GM19193 (cell line): ENCODE data around the gene LUZP2.

Experiments
- POLR2A ChIP-seq: IDR thresholded peaks from 4 replicates; pipeline ENCODE4 v1.6.1; 2011; ENCODE audit not compliant: insufficient read depth, insufficient read length; ENCODE audit errors: extremely low read depth

LUZP2 gene

DNA sequence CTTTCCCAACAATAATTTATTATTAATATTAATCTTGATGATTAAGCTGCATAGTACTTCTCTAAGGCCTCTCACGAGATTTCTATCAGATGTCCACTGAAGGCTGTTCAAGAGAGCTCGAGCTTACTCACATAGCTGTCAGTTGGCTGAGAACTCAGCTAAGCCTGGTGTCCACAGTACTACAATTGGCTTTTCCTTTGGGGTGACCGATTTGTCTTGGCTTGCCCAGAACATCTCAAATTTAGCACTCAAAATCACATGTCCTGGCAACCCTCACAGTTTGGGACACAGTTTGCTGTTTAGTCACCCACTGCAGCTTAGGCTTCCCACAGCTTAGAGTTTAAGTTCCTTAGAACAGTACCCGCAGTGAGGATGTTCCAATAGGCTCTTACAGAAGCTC is 96.5 kb downstream of the LUZP2 start:
- no peak for TF ChIP-seq POLR2A

DNA sequence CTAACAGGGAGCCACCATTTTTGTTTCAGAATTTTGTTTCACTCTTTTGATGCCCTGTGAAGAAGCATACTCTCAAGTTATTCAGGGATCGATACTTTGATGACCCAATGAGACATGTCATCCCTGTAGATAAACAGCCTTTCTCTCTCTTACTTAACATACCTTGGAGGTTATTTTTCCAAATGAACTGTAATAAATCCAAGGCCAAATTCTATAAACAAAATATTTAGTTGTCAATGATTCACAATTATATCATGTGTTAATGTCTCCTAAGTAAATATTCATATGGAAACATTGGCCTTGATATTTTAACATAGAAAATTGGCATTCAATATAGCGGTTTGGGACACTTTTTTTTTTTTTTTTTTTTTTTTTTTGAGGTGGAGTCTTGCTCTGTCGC is 97.5 kb downstream of the LUZP2 start:
- no peak for TF ChIP-seq POLR2A

DNA sequence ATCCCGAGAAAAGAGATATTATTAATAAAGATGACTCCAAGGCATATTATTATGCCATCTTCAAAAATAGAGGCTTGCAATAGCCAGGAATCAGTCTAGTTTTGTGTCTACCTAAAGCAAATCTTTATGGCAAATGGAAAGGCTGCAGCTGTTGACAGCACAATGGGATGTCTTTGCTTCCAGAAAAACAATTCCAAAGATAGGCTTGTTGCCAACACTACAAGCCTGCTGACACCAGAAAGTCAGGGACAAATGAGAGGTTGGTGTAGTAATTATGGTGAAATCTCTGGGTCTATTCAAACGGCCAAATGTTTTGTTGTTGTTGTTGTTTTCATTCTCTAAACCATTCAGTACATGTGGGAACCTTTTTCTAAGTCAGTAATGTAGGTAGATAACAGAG is 101.8 kb downstream of the LUZP2 start:
- no peak for TF ChIP-seq POLR2A

DNA sequence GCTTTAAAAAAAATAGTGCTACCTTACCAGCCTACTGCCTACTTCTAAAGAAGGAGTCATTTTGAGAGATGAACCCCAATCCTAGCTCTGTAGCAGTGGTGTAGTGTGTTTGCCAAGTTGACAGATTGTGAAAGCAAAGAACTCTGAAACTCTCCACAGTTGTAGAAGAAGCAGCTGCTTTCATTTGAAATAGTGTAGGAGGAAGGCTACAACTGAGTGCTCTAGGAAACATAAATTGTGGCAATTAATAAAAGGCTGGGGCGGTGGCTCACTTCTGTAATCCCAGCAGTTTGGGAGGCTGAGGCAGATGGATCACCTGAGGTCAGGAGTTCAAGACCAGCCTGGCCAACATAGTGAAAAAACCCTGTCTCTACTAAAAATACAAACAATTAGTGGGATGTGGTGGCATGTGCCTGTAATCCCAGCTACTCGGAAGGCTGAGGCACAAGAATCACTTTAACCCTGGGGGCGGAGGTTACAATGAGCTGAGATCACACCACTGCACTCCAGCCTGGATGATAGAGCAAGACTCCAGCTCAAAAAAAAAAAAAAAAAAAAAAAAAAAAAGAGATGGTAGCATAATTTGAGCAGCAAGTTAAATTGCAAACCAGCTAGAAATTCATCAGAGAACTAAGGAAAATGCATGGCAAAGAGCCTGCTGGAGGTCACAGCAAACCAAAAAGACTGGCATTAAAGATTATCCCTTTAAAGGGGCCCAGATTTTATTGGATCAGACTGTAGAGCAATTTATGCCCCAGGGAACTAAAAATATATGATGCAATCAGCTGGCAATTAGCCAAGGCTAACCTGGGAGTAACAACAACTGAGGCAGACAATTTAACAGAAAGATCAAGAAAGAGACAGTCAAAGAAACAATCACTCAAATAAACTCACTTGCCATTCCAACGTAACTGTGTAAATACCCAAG is 112.6 kb downstream of the LUZP2 start:
- no peak for TF ChIP-seq POLR2A

DNA sequence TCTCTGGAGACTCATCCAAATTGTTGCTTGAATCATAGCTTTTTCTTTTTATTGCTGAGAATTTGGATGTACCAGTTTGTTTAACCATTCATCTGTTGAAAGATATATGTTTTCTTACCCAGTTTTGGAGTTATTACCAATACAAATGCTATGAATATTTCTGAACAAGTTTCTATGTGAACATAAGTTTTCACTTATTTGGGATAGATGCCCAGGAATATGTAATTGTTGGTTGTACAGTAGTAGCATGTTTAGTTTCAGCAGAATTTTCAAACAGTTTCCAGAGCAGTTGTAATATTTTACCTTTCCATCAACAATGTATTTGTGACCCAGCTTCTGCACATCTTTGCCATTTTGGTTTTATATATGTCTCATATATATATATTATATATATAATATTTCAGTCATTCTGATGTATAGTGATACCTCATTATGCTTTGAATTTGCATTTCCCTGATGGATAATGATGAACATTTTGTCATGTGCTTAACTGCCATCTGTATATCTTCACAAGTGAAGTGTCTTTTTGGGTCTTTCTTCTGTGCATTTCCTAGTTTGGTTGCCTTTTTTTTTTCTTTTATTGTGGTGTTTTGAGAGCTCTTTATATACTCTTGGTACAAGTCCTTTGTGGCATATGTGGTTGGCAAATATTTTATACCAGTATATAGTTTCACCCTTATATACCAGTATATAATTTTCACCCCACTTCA is 118.8 kb downstream of the LUZP2 start:
- no peak for TF ChIP-seq POLR2A

DNA sequence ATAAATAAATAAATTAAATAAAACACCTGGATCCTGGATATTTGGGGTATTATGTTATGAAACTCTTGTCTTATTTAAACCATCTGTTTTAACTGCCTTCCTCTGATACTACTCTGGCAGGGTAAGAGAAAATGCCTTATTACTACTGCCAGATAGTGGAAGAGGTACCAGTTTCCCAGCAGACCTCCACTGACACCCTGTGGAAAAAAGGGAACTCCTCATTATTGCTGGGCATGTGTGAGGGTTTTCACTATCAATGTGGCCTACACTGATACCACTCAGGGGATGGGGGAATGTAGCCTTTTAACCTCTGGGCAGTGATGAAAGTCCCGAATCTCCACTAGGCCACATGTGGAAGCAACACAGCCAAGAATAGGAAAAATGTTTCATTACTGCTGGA is 121.0 kb downstream of the LUZP2 start:
- TF ChIP-seq POLR2A = no peak

DNA sequence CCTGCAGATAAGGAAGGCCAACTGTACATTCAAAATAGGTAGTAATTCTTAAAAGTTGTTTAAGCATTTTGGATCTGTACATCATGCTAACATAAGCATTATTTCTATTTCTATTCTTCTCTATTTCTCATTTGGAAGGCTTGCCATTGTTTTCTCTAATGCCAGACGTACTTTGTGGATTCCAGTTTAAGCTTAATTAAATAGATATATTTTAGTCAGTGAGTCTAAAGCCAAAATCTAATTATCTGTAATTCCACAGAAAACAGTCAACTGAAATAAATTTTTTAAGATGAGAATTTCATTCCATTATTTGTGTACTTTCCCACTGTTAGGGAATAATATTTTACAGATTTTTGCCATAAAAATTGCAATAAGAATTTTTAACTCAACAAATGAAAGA is 123.0 kb downstream of the LUZP2 start:
- TF ChIP-seq POLR2A = no peak

DNA sequence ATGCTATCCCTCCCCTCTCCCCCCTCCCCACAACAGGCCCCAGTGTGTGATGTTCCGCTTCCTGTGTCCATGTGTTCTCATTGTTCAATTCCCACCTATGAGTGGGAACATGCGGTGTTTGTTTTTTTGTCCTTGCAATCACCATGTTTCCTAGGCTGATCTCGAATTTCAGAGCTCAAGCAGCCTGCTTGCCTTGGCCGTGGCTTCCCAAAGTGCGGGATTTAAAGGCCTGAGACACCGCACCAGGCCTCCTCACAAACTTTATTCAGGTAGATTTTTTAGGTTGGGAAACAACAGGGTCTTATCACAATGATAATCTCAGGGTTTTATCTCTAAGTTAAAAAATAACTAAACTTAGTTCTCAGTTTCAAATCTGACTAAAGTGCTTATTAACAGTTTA is 125.4 kb downstream of the LUZP2 start:
- no peak for TF ChIP-seq POLR2A

DNA sequence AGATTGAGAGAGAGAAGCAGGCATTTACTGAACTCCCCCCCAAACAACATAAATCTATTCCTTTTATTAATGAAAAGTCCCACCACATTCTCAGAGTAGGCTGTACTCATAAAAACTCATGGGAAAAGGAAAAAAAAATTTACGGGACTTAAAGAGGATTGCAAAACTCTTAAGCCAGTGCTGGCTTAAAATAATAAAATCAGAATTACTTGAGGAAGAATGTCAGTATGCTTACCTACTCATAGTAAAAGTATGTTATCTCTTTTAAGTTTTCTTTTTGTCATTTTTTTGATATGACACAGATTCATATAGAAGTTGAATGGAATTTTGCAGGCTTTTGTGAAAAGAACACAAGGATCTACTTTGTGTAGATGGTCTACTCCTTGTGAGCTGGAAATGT is 126.3 kb downstream of the LUZP2 start:
- no peak for TF ChIP-seq POLR2A

DNA sequence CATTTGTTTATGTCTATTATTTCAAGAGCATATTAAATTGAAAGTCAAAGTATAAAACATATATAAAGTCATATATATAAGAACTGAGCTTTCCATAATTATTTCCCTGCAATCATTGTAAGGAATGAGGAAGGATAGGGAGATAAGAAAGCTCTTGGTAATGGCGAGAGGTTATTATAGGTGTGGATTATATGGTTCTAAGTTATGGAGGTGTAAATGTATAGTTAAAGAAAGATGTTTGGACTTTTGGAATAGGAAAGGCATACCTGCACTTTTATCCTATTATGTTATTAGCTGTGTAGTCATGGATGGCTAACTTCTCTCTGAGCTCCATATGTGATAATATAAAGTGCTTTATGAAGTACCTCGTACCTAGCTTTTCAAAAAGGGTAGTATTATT is 127.6 kb downstream of the LUZP2 start:
- TF ChIP-seq POLR2A = no peak

DNA sequence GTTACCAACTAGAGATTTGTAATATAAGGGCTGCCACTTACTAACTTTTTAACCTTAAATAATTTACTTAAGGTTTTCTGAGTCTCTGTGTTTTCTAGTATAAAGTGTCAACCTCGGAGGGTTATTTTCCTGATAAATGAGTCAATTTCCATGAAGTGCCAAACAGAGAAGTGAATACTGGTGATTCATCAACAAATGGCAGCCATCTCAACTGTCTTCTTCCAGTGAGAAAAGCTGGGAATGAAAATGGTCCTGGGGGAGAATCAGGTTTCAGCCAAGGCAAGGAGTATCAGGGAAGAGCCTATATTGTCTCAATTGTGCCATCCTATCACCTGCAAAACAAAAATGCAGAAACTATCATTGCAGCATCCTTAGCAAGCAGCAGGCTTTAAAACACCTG is 129.1 kb downstream of the LUZP2 start:
- no peak for TF ChIP-seq POLR2A

DNA sequence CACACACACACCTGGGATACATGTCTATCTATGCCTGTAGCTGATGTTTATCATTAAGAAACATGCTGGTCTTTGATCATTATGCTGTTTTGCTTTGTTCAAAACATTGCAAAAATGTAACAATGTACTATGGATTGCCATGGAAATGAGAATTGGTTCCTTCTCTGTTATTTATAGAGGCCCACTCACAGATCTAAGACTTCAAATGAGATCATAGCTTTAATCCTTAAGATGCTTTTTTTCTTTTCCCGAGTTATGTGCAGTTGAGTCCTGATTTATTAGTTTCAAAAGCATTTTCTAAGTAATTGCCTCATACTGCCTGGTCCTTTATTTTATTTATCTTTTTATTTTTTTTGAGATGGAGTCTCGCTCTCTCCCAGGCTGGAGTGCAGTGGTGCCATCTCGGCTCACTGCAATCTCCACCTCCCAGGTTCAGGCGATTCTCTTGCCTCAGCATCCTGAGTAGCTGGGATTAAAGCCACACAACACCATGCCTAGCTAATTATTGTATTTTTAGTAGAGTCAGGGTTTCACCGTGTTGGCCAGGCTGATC is 131.4 kb downstream of the LUZP2 start:
- no peak for TF ChIP-seq POLR2A

DNA sequence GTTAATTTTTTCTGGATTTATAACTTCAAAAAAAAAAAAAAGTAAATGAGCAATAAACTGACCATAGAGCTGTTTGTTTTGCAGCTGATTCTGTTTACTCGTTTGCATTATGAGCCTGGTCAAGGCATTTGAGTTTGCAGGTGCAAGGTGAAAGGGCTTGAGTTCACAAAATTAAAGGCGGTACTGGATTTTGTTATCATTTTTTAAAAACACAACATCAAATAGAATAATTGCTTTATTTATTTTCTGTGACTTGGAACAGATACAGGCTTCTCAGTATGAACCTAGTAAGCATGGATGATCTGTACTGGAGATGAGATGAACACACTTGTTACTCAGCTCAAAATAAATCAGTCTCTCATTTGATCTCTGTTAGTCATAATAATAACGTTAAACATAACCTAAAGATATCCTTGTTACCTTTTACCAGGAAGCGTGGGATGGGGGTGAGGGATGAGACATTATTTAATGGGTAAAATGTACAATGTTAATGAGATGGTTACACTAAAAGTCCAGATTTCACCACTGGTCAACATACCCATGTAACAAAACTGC is 137.8 kb downstream of the LUZP2 start:
- no peak for TF ChIP-seq POLR2A

DNA sequence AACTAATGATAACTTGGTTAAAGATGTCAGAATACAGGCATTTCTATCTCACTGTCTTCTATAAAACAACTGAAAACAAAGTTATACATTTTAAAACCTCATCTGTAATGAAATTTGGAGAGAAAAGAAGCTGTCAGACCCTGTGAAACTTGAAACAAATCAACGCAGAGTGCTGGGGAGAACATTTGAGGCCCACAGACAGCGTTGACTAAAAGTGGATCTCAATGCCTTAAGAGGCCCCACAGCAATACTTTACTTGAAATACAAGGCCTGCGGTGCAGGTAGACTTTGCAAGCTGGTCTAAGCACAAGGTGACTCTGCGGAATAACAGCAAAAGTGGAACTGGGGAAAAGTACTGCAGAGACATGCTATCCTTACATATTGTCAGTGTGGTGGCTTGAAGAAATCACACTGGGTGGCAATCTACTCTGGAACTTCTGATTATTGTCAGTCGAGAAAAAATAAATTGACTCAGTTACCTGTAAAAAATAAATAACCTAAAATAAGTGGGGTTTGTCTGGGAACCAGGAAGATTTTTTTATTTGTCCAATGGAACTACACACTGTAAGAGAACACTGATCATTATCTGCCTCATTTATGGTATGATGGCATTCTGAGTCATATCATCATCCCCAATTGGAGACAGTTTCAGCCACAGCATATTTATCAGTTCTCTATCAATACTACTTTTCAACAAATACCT is 138.9 kb downstream of the LUZP2 start:
- TF ChIP-seq POLR2A = no peak

DNA sequence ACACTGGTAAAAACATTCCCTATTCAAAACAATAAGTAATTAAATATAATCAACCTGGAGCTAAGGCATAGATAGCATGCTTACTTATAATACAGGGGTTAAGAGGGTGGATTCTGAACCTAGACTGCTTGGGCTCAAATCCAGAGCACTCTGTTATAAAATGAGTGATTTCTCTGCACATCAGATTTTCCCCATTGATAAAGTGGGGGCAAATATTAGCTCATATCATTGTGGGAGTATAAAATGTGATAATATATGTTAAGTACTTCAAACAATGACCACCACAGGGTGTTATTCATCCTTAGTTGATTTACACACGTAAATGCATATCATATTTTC is 139.4 kb downstream of the LUZP2 start:
- TF ChIP-seq POLR2A = no peak

DNA sequence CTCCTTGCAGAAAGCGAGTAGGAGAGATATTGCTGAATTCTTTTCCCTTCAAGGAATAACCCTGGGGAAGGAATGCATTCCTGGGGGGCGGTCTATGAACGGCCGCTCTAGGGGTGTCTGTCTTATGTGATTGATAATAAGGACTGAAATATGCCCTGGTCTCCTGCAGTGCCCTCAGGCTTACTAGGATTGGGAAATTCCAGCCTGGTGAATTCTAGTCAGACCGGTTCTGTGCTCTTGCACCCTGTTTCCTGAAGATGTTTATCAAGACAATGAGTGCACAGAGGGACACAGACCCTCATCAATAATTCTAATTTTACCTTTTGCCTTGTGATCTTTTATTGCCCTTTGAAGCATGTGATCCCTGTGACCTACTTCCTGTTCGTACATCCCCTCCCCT is 140.7 kb downstream of the LUZP2 start:
- TF ChIP-seq POLR2A = no peak

DNA sequence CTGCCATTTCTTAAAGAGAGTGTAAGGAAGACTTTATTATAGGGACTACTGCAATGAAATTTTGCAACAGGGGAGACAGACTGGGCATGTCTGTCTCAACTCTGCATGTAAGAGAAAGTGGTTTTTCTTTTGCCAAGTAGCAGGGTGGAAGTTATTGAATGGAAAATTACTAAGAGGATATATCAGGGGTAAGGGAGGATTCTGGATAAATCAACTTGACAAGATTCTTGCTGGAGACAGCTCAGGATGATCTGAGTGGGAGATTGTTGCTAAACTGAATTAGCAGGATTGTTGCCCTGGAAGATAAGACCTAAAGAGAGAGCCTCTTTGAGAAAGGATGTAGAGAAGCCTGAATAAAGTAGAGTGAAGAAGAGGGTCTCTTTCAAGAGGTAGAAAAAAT is 145.8 kb downstream of the LUZP2 start:
- no peak for TF ChIP-seq POLR2A
